Astrocyte of the spinal cord (primary cell): ENCODE measurements around the gene MEGF10.

Experiments used
- DNase-seq: peaks from one replicate; pipeline ENCODE4 v3.0.0; 2011; ENCODE audit warnings: low read depth, low spot score
- H3K4me3 ChIP-seq: 2 replicates; pipeline ENCODE4 v1.5.1; 2011; ENCODE audit warnings: low read depth, mild to moderate bottlenecking, low read length, moderate library complexity
- in situ Hi-C: cut with HindIII; loops from 2 replicates; pipeline ENCODE4 v1.10.0; 2017; ENCODE audit warnings: low sequenced_read_pairs
- TF ChIP-seq, protein P1 (sequence below): IDR thresholded peaks from 2 replicates; pipeline ENCODE4 v1.5.1; 2012; ENCODE audit warnings: low read depth, mild to moderate bottlenecking, low read length, inconsistent platforms

The MEGF10 gene

DNA sequence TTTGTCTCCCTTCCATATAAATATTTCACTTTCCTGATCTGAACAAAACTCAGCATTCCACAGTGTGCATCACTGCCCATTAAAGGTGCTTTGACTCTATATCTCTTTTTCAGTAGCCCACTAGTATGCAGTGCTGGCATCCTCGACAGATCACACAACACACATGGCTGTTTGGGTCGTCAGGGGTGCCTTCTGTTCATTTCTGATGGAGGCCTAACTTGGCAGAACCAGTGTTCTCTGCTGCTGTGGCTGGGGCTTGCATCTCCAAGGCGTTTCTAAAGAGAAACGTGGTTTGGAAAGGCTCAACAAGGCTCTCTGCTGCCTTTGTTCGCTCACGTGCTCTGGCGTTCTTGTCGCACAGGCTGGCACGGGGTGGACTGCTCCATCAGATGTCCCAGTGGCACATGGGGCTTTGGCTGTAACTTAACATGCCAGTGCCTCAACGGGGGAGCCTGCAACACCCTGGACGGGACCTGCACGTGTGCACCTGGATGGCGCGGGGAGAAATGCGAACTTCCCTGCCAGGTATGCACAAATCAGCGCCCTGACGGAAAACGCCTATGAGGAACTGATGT is 129.2 kb downstream of the MEGF10 start:
- in situ Hi-C loops = no loop called here
- no peak overlapping the region for H3K4me3 ChIP-seq
- TF ChIP-seq, protein P1, sequence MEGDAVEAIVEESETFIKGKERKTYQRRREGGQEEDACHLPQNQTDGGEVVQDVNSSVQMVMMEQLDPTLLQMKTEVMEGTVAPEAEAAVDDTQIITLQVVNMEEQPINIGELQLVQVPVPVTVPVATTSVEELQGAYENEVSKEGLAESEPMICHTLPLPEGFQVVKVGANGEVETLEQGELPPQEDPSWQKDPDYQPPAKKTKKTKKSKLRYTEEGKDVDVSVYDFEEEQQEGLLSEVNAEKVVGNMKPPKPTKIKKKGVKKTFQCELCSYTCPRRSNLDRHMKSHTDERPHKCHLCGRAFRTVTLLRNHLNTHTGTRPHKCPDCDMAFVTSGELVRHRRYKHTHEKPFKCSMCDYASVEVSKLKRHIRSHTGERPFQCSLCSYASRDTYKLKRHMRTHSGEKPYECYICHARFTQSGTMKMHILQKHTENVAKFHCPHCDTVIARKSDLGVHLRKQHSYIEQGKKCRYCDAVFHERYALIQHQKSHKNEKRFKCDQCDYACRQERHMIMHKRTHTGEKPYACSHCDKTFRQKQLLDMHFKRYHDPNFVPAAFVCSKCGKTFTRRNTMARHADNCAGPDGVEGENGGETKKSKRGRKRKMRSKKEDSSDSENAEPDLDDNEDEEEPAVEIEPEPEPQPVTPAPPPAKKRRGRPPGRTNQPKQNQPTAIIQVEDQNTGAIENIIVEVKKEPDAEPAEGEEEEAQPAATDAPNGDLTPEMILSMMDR = no peak
- DNase-seq = no peak

DNA sequence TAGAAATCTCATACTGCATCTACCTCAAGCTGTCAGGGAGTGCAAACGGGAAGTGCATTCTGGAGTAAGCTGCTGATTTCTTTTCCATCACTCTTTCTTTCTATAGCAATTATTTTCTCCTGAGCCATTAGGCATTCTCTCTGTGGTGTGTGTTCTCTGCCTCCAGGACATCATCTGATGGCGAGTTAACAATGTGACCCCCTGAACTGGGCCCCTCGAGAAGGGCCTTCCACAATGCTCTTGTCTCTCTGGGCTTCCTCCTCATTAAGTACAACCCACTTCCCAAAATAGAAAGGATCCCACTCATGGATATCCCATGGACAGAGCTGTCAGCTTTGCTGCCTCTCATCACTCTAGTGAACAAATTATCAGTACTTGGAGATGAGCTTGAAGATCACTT is 130.2 kb downstream of the MEGF10 start:
- H3K4me3 ChIP-seq = no peak overlapping the region
- TF ChIP-seq, protein P1 = no peak
- DNase-seq = no peak
- in situ Hi-C loops = no loop called here

DNA sequence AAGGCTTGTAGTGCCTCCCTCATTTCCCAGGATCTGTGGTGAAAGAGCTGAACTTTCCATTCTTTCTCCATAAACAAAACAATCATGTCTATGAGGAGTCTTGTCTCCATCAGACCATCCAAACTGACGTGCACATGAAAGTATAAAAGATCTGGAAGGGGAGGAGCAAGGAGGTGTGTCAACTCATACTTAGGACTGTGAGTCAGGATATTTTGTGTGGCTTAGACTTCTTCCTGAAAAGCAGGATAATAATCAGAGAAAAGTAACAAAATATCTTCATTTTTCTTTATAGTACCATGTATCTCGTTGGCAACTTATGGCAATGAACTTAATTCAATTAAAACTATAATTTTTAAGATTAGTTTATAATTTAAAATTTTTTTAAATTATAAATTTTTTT is 130.9 kb downstream of the MEGF10 start:
- in situ Hi-C loops = no loop called here
- TF ChIP-seq, protein P1 = no peak
- no peak for DNase-seq
- H3K4me3 ChIP-seq = no peak overlapping the region

DNA sequence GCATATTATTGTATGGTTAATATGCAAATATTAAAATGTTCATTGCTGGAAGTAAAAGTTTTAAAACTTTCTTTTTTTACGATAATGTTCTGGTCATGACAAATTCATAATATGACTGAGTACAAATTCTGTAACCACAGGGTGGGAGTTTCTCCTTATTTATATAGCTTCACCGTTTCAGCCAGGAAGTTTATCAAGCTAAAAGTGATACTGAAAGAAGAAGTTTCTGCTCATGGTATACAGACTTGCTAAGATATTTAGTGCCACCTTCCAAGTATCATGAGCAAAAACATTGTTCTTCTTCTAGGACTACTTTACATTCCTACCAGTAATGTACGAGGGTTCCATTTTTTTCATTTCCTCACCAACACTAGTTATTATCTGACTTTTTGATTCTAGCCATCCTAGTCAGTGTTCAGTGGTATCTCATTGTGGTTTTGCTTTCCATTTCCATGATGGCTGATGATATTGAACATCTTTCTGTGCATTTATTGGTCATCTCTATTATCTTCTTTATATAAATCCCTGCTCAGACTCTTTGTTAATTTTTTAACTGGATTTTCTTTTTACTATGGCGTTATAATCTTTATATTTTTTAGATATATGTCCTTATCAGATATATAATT is 132.7 kb downstream of the MEGF10 start:
- in situ Hi-C loops = no loop called here
- TF ChIP-seq, protein P1 = no peak
- no peak overlapping the region for H3K4me3 ChIP-seq
- no peak for DNase-seq

DNA sequence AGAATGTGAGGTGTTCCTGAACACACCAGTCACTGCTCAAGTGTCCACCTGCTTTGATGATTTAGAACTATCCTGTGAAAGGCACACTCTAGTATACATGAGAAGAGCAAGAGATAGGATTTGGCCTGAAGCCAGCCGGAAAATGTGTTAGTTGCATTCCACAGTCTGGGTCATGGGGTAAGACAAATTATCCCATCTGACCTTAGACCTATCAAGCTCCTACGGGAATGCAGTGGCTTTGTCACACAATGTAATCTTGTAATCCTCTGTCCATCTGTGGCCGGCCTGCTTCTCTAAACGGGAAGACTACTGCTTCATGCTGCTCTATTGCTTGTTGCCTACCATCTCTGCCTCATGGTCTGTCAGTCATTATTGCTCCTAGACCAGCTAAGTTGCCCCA is 134.4 kb downstream of the MEGF10 start:
- no peak overlapping the region for H3K4me3 ChIP-seq
- TF ChIP-seq, protein P1 = no peak
- in situ Hi-C loops = no loop called here
- DNase-seq = no peak

DNA sequence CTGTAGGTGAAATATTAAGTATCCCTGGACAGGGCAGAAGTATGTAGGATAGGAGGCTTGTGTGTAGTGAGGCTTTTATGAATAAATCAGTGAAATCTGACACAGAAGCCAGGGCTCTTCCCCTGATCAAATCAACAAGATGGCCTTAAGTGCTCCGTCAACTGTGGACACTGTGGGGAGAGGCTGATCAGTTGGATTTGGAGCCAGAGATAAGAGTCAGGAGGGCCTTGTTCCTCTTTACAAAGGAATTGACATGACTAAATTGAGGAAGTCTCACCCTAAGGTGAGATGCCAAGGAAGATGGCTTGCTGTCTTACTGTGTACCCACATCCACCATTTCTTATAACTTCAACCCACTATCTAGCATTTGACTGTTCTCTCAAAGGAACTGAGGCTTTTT is 135.3 kb downstream of the MEGF10 start:
- TF ChIP-seq, protein P1 = no peak
- in situ Hi-C loops = no loop called here
- H3K4me3 ChIP-seq = no peak overlapping the region
- no peak for DNase-seq
